ENCODE results near the gene CWC15.
"Not testable (repeated sequence)": the region's sequence is repeated elsewhere in the genome, so short reads cannot be mapped to it uniquely, and the experiment has no call there.

CWC15 gene

GRCh38 chr11:94973099-94973968, at the start of gene CWC15, which contains the start of gene KDM4D:
Gene CWC15, minus strand, starts transcription at chr11:94973556. Its CDS starts 1,371 bp downstream, at chr11:94972185.
Gene KDM4D, plus strand, starts transcription at chr11:94973709. Its CDS starts 23,664 bp downstream, at chr11:94997373.
- DNase-seq: peak; percentile 45 to 97 (median 90)

GRCh38 chr11:95021468-95021867, 48.1 kb upstream of the CWC15 start:
- not testable (repeated sequence) for DNase-seq

GRCh38 chr11:95016139-95016538, 42.8 kb upstream of the CWC15 start:
- no peak for DNase-seq

GRCh38 chr11:95014184-95014821, 40.9 kb upstream of the CWC15 start:
- no peak for DNase-seq

- no peak for DNase-seq
These were observed 38.0 kb upstream of the CWC15 start for GRCh38 chr11:95011376-95011775.

- DNase-seq: no peak
These were observed 32.3 kb upstream of the CWC15 start for GRCh38 chr11:95005642-95006041.

- no peak for DNase-seq
These were observed 30.4 kb upstream of the CWC15 start for GRCh38 chr11:95003716-95004115.

GRCh38 chr11:94998285-94998684, 24.9 kb upstream of the CWC15 start:
- DNase-seq: no peak

- no peak for DNase-seq
These were observed 24.1 kb upstream of the CWC15 start for GRCh38 chr11:94997437-94997836.

GRCh38 chr11:94993400-94993943, 20.1 kb upstream of the CWC15 start:
- DNase-seq: no peak

- no peak for DNase-seq
These were observed 15.4 kb upstream of the CWC15 start for GRCh38 chr11:94988748-94989147.

- DNase-seq: no peak
These were observed 14.0 kb upstream of the CWC15 start for GRCh38 chr11:94987378-94987777.

- no peak for DNase-seq
These were observed 2.2 kb upstream of the CWC15 start for GRCh38 chr11:94975599-94975998.

GRCh38 chr11:94974178-94974577, 822 bp upstream of the CWC15 start:
- DNase-seq: no peak

- no peak for DNase-seq
These were observed 657 bp downstream of the CWC15 start for GRCh38 chr11:94972700-94973098.

GRCh38 chr11:94968334-94968958, 4.9 kb downstream of the CWC15 start:
- no peak for DNase-seq

- no peak for DNase-seq
These were observed 8.4 kb downstream of the CWC15 start for GRCh38 chr11:94964934-94965333.

GRCh38 chr11:94961255-94961654, 12.1 kb downstream of the CWC15 start:
- DNase-seq: no peak

GRCh38 chr11:94960488-94960887, 12.9 kb downstream of the CWC15 start:
- no peak for DNase-seq

- DNase-seq: no peak
These were observed 14.2 kb downstream of the CWC15 start for GRCh38 chr11:94959179-94959578.

GRCh38 chr11:94958121-94958696, 15.1 kb downstream of the CWC15 start:
- DNase-seq: no peak

- no peak for DNase-seq
These were observed 16.4 kb downstream of the CWC15 start for GRCh38 chr11:94956963-94957362.

Measured in amygdala (tissue), 56 donors.